NCI-H187 treated with DMSO at 0.1 percent for 48 hours (cell line): Measurements from ENCODE around the gene PEPD.

Experiments
- DNase-seq: peaks from one replicate; lab custom pipeline; 2025; lab: John Stamatoyannopoulos, UW

Gene PEPD

DNA sequence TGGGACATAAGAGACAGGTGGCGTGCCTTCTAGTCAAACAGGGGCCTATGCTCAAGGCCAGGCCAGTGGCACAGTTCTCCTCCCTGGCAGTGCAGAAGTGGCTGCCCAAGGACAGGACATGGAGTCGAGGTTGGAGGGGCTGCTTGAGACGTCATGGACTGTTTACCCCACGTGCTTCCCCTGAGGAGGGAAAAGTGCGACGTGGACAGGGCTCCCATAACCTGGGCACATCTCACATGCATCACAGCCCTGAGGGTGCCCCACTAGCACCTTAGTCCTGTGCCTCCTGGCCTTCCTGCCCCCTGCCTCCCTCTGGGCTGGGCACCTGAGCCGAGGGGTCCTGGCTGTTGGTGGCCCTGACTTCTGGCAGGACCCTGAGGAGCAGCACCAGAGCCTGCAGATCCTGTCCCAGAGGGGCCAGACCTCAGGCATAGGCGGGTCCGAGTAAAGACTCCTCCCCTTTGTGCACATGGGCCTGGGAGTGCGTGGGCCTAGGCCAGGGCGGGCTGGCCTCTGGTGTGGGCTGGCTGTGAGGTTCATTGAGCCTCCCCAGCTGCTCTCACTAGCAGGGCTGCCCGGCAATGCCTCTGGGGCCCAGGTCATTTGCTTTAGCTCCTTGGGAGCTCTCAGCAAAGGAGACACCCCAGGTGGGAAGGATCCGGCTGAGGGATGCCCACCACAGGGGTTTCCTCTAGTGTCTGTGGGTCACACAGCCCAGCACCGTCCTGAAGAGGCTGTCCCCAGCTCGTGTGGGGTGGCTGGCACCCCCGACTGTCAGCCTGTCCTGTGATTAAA lies 82.4 kb downstream of the PEPD start:
- DNase-seq: no peak

GRCh38 chr19:33437821-33438671 lies 83.5 kb downstream of the PEPD start:
- DNase-seq: no peak

GRCh38 chr19:33437393-33437820 lies 84.2 kb downstream of the PEPD start:
- DNase-seq: no peak

DNA sequence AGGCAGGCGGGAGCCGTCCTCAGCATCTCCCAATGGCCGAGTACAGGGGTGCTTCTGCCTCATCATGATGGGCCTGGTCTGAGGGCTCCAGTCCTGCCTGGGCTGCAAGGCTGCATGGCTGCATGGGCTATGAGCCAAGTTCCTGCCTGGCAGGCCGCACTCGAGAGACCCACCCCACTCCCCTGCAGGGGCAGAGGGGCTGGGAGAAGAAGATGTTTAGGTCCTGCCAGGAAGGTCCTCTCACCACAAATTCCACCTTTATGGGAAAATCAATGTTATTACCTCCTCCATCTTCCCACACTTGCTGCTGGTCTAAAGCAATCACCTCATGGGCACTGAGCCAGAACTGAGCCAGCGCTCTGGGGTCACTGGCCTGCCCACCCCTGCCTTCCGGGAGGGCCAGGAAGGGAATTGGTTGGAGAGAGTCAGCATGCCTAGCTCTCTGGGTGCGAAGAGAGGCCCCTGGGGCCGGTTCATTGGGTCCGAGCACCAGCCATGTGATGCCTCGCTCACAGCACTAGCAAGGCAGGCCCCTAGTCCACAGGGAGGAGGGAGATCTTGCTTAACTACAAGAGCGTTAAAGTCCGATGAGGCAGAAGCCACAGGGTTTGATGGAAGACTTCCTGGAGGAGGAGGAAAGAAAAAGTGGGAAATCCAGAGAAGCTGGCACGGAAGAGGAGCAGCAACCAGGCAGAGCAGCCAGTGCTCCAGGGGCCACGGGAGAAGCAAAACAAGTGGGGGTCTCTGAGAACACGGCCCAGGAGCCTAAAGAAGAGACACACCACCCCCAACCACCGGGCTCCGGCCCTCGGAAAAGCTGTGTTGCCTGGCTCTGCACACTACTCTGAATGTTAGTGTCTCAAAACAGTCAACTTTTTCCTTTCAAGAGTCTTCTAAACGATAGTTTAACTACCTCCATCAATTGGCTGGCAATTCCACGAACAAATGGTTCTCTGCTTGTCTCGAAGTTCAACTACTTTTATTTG lies 84.9 kb downstream of the PEPD start:
- no peak for DNase-seq

DNA sequence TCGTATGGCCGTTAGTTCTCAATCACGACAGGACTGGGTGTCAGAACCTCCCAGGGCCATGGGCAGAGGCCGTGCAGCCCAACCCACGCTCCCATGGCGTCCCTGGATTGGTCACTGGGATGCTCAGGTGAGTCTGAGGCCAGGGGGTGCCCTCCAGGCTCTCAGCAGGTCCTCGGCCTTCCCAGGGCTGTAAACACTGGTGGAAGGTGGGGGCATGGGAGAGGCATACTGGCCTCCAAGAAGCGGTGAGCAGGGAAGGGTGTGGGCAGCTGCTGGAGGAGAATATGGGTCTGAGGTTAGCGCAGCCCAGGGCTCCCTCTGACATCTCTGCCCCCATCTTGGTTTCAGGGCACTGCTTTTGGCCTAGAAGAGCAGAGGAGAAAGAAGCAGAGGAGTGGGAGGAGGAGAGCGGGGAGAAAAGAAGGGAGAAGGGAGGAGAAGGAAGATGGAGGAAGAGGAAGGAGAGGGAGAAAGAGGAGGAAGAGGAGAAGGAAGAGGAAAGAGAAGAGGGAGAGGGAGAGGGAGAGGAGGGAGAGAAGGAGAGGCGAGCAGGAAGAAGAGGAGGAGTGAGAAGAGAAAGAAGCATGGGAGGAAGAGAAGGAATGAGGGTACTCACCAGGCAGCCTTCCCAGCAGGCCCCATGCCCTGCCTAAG lies 85.8 kb downstream of the PEPD start:
- no peak for DNase-seq

DNA sequence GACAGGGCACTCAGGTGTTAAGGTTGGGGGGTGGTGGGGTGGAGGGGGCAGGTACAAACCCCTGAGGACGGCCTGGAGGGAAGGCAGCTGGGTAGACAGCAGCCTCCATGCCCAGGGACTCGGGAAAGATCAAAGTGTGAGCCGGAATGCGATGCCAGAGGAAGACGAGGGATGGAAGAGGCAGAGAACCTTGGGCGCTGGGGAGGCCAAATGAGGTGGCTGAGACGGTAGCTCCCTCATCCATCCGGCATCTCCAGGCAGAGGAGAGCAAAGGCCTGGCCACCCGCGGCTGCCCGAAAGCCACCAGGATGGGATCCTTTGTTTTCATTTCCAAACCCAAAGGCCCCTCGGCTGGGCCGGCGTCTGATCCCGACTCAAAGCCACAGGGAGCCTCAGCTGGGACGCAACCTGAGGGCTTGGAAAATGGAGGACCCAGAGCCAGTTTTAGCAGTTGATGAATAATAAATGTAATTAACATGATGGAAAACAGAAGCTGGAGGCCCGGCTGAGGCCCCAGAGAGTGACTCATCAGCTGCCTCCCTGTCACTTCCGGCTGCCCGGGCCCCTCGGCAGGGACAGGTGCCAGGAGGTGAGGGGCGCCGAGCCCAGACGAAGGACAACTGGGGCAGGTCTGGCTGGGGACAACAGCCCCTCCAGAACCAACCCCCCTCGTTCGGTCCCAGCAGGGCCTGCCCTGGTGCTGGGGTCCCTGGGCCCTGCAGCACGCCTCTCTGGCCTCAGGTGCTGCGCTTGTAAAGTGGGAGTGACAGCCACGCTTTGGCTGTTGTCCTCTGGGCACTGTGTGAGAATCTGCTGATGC lies 86.5 kb downstream of the PEPD start:
- no peak for DNase-seq

GRCh38 chr19:33434069-33434885 lies 87.3 kb downstream of the PEPD start:
- DNase-seq: no peak

DNA sequence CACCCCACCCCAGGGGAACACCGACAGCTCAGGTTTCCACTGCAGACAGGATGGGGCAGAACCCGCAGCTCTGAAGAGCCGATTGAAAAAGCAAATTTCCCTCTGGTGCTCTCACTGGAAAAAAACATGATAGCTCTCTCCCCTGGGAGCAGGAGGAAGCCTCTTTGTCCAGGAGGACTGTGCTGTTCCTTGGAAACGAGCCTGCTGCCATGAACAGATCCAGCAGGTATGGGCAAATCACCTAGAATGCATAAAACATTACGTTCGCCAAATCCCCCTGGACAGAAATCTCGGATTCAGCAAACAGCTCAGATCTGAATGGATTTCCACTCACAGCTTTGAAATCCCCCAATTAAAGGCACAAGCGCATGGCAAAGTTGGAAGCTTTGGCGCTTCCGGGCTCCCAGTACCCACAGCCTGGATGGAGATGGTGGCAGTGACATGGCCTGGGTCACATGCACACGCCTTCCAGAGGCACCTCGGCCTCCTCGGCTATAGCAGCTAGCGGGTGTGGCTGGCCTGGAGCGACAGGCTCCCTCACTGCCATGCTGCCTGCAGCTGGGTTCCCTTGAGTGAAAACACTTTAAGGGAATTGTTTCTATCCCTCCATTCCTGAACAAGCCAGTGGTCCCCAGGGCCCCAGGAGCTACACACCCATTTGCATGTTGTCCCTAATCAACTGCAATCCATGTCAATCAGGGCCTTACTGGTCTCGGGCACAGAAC lies 89.0 kb downstream of the PEPD start:
- peak; percentile 16 for DNase-seq

DNA sequence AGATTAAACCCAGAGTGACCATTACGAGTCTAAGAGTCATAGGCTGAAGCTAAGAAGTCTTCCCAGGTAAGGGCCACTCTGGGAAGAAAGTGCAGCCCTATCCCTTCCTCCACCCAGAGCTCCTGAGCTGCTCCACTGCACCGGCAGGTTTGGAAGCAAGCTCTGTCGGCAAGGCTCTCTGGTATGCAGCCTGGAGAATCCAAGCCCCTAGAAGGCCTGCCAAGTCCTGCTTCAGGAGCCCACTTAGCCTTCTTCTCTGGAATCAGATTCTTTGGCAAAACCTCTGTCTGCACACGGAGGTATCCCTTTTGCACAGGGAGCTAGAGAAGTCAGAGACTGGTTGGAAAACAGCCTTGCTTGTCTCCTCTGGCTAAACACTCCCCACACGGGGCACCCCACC lies 89.6 kb downstream of the PEPD start:
- no peak for DNase-seq

GRCh38 chr19:33430674-33431277 lies 90.8 kb downstream of the PEPD start:
- peak; percentile 52 for DNase-seq

- no peak for DNase-seq
Observed at GRCh38 chr19:33429891-33430673, 91.5 kb downstream of the PEPD start.

DNA sequence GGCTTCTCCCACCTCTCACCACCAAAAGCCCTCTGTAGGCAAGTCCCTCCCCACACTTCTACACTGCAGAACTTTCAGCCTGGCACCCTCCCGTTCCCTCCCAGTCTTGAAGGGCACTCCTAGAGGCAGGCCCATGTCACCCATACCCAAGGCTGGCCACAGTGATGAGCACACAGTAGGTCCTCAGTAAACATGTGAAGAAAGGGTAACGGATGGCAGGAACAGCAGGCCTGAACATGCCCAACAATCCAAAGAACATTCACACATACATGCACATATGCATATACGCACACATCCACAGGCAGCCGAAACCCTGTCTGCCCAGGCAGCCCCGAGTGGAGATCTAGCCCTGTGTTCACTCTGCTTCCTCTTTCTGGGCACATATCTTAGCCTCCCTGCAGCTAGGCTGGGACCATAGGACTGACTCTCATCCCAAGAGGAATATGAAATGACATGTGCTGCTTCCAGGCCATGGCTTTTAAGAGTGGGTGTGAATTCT lies 92.9 kb downstream of the PEPD start:
- DNase-seq: no peak

DNA sequence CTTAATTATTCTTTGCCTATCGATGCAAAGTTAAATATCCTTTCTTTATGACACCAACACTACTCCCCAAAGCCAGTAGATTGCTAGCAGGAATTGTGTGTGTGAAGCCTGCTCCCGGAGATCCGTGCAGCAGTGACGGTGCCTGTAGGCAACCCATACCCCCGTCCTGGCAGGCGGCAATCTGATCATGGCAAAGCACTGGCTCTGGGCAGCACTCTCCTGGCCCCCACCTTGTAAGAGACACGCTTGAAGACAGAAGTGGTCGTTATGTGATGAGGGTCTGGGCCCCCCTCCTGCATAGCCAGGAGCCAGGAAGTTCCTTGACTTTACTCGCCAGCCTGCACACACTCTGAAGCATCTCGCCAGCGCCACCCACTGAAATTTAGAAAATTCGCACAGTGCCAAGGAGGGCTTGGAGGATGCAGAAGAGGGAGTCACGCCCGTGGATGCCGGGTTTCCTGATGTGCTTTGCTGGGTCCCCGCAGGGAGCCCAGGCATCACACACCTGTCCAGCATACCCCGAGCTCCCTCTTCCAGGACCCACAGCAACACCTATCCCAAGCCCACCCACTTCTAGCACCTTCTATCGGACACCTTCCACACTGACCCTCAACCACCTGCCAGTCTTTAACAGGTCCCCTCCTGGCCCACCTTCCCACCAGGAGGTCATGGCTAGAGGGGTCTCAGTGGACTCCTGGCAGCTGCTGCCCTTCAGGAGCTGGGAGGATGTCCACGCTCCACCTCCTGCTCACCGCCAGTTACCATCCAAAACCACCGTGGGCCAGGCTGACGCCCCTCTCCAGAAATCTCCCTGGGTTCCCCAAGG lies 93.6 kb downstream of the PEPD start:
- DNase-seq: no peak

DNA sequence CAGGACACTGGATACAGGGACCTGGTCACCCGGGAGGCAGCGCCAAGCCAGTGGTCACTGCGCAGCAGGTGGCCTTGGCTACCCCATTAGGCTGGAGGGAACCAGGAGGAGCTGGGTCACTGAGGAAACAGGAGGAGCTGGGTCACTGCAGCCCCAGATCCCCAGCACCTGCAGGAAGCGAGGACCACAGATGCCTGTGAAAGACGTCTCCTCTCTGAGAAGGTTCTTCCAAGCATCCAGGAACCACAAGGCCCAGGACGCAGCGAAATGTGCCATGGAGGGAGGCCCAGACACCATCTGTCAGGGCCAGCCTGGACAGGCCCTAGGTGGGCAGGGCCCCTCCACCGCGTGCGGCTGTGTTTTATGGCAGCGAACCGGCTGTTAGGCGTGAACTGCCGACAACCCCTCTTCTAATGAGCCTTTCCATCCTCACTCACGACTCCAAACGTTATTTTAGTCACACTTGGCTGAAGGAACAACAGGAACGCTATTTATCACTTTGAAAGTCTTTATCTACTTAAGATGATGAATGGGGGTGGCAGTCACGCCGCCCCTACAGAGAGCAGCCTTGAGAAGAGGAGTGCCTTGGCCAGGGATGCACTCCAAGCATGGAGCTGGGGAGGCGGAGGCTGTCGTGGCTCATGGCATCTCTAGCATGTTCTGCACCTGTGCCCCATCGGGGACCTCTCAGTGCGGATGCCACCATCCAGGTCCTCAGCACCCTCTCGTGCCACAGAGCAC lies 94.8 kb downstream of the PEPD start:
- peak; percentile 93 for DNase-seq

DNA sequence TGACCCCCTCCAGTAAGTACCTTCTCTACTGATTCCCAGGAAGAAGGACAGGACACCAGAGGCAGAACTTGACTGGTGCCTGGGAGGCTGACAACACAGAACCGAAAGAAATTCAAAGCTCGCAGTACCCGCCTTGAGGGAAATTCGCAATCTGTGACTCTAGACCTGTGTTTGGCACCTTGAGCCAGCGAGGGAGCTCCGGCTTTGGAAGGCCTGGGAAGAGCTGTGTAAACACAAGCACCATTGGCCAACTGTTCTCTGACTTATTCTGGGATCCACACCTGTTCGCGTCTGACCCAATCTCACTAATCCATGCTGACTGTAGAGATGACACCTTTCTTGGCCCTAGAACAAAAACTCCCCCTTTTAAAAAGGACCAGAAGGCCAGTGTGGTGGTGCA lies 97.4 kb downstream of the PEPD start:
- DNase-seq: no peak
